ENCODE results near the gene MRPL1. TPM values are rescaled to one million over a fixed set of nuclear protein-coding genes. Genes with fewer than 3 reads are reported as not detected.
A peak's percentile ranks its signal among the peaks of the same experiment; 100 is the strongest.

MRPL1 gene
- total RNA-seq, 2 donors from 2014 or later = 12.2 to 23.4 TPM

- intact Hi-C loops (cut with DNase I) = no loop called here
- no peak for ATAC-seq
These were observed 18.2 kb downstream of the MRPL1 start for GRCh38 chr4:77880784-77881183.

DNA sequence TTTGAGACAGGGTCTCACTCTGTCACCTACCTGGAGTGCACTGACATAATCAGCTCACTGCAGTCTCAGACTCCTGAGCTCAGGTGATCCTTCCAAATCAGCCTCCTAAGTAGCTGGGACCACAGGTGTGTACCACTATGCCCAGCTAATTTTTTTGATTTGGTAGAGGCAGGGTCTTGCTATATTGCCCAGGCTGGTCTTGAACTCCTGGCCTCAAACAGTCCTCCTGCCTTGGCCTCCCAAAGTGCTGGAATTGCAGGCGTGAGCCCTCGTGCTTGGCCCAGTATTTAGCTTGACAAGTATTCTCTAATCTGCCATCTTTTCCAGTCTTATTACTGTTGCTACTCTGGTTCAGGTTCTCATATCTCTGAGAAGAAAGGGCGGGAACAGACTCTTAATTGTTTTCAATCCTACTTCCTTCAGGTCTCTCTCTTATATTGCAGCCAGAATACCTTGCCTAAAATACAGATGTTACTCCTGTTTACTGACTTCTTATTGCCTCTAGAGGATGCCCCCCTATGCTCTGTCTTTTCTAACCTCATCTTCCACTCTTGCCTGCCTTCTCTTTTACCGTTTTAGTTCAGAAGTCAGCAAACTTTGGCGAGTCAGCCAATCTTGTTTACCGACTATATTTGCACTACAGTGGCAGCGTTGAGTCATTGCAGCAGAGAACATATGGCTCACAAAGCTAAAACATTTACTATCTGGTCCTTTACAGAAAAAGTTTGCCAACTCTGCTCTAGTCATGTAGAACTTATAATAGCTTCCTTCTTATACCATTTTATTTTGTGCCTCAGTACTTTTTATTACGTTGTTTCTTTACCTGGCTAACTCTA is 19.0 kb downstream of the MRPL1 start:
- peak in 3 of 4 donors; percentile 14 to 33 (median 25) for DNase-seq
- intact Hi-C loops (cut with DNase I) = no loop called here

More at GRCh38 chr4:77880784-77881183, 18.2 kb downstream of the MRPL1 start:
- no peaks in the 10 kb centered on the region for H3K36me3 ChIP-seq (replicated peaks in 1 of 2; ENCODE audit: insufficient read depth in 1 of 2, low read depth in 2 of 2)
- TF ChIP-seq POLR2A (IDR thresholded peaks at IDR 0.05) = no peak
- TF ChIP-seq, protein P1, sequence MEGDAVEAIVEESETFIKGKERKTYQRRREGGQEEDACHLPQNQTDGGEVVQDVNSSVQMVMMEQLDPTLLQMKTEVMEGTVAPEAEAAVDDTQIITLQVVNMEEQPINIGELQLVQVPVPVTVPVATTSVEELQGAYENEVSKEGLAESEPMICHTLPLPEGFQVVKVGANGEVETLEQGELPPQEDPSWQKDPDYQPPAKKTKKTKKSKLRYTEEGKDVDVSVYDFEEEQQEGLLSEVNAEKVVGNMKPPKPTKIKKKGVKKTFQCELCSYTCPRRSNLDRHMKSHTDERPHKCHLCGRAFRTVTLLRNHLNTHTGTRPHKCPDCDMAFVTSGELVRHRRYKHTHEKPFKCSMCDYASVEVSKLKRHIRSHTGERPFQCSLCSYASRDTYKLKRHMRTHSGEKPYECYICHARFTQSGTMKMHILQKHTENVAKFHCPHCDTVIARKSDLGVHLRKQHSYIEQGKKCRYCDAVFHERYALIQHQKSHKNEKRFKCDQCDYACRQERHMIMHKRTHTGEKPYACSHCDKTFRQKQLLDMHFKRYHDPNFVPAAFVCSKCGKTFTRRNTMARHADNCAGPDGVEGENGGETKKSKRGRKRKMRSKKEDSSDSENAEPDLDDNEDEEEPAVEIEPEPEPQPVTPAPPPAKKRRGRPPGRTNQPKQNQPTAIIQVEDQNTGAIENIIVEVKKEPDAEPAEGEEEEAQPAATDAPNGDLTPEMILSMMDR (IDR thresholded peaks at IDR 0.05) = no peak
- H3K4me3 ChIP-seq = no peak overlapping the region
- DNase-seq = no peak
- no peaks in the 10 kb centered on the region for H3K27me3 ChIP-seq
- H3K4me1 ChIP-seq = peaks cover 19% of the 10 kb centered on the region
- no peaks in the 10 kb centered on the region for H3K9me3 ChIP-seq
- H3K27ac ChIP-seq = no peak overlapping the region

GRCh38 chr4:77893451-77893850 is 30.8 kb downstream of the MRPL1 start:
- ATAC-seq (no peak), DNase-seq (no peak)
- Histone ChIP-seq H3K36me3 (replicated peaks in 1 of 2; ENCODE audit: insufficient read depth in 1 of 2, low read depth in 2 of 2) (peaks cover 0 to 4% of the 10 kb centered on the region in 2 donors), H3K4me3 (no peak overlapping the region), H3K27me3 (no peaks in the 10 kb centered on the region), H3K9me3 (no peaks in the 10 kb centered on the region), H3K4me1 (no peaks in the 10 kb centered on the region), H3K27ac (no peak overlapping the region)
- intact Hi-C loops (cut with DNase I) = no loop called here
- WGBS, 2 donors = 74 to 91% methylated on average over 2 of the region's 2 CpGs
- no peak for TF ChIP-seq POLR2A (IDR thresholded peaks at IDR 0.05)
- TF ChIP-seq, protein P1 (IDR thresholded peaks at IDR 0.05) = no peak

More for the DNA sequence above, 19.0 kb downstream of the MRPL1 start:
- H3K27me3 ChIP-seq = no peaks in the 10 kb centered on the region
- peaks cover 19% of the 10 kb centered on the region for H3K4me1 ChIP-seq
- no peak overlapping the region for H3K27ac ChIP-seq
- 51 to 59% methylated on average over 8 of the region's 8 CpGs for WGBS, 2 donors
- H3K9me3 ChIP-seq = no peaks in the 10 kb centered on the region
- H3K4me3 ChIP-seq = no peak overlapping the region
- TF ChIP-seq, protein P1 (IDR thresholded peaks at IDR 0.05) = peak in 4 of 7 experiments; percentile 30 to 37 (median 32)
- TF ChIP-seq POLR2A (IDR thresholded peaks at IDR 0.05) = no peak
- peak; percentile 52 for ATAC-seq
- H3K36me3 ChIP-seq (replicated peaks in 1 of 2; ENCODE audit: insufficient read depth in 1 of 2, low read depth in 2 of 2) = no peaks in the 10 kb centered on the region

GRCh38 chr4:77899607-77900006 is 37.0 kb downstream of the MRPL1 start:
- Histone ChIP-seq H3K27ac (no peak overlapping the region), H3K4me1 (no peaks in the 10 kb centered on the region), H3K36me3 (replicated peaks in 1 of 2; ENCODE audit: insufficient read depth in 1 of 2, low read depth in 2 of 2) (peaks cover 0 to 4% of the 10 kb centered on the region in 2 donors), H3K4me3 (no peak overlapping the region), H3K9me3 (no peaks in the 10 kb centered on the region), H3K27me3 (no peaks in the 10 kb centered on the region)
- ATAC-seq (no peak), DNase-seq (no peak)
- no peak for TF ChIP-seq POLR2A (IDR thresholded peaks at IDR 0.05)
- TF ChIP-seq, protein P1 (IDR thresholded peaks at IDR 0.05) = no peak
- intact Hi-C loops (cut with DNase I) = no loop called here
- WGBS, 2 donors = 70 to 90% methylated on average over 1 of the region's 1 CpG

Measured in body of pancreas (tissue), 4 donors.